Stimulated activated CD4-positive, alpha-beta T cell treated with anti-CD3 and anti-CD28 coated beads, Interleukin-15, amount 100 ng/mL, for 48 hours (primary cell): Measurements from ENCODE around the gene ITPKB.

Experiments used
- DNase-seq, 2 donors: peaks; one replicate each; pipeline ENCODE4 v3.0.0-alpha.2; 2020; ENCODE audit warnings: low read depth in 2 of 2

Gene ITPKB

GRCh38 chr1:226685196-226685820 is 53.8 kb downstream of the ITPKB start:
- no peak for DNase-seq

- DNase-seq = no peak
Measured at GRCh38 chr1:226684026-226684425, 55.1 kb downstream of the ITPKB start.

GRCh38 chr1:226682871-226683814 is 55.9 kb downstream of the ITPKB start:
- DNase-seq = no peak

GRCh38 chr1:226681652-226682493 is 57.2 kb downstream of the ITPKB start:
- no peak for DNase-seq

GRCh38 chr1:226680653-226681052 is 58.4 kb downstream of the ITPKB start:
- DNase-seq = no peak

GRCh38 chr1:226679853-226680516 is 59.1 kb downstream of the ITPKB start:
- peak in 1 of 2 donors; percentile 72 for DNase-seq

GRCh38 chr1:226679262-226679661 is 59.8 kb downstream of the ITPKB start:
- no peak for DNase-seq

- no peak for DNase-seq
Measured at GRCh38 chr1:226678701-226679100, 60.4 kb downstream of the ITPKB start.

GRCh38 chr1:226678251-226678650 is 60.8 kb downstream of the ITPKB start:
- DNase-seq = no peak

- peak in 1 of 2 donors; percentile 49 for DNase-seq
Measured at GRCh38 chr1:226677027-226678020, 61.8 kb downstream of the ITPKB start.

GRCh38 chr1:226676381-226676780 is 62.7 kb downstream of the ITPKB start:
- no peak for DNase-seq

- no peak for DNase-seq
Measured at GRCh38 chr1:226675715-226676357, 63.2 kb downstream of the ITPKB start.

- DNase-seq = peak in 1 of 2 donors; percentile 46
Measured at GRCh38 chr1:226674892-226675714, 64.0 kb downstream of the ITPKB start.

GRCh38 chr1:226672339-226672762 is 66.7 kb downstream of the ITPKB start:
- no peak for DNase-seq

- no peak for DNase-seq
Measured at GRCh38 chr1:226671277-226671676, 67.8 kb downstream of the ITPKB start.

- no peak for DNase-seq
Measured at GRCh38 chr1:226670073-226670472, 69.0 kb downstream of the ITPKB start.

- DNase-seq = no peak
Measured at GRCh38 chr1:226668173-226668560, 70.9 kb downstream of the ITPKB start.

- DNase-seq = no peak
Measured at GRCh38 chr1:226666692-226667091, 72.4 kb downstream of the ITPKB start.

GRCh38 chr1:226666164-226666506 is 72.9 kb downstream of the ITPKB start:
- DNase-seq = no peak
